Inferior parietal cortex (tissue), 1 donor: ENCODE data around the gene NELFB.

Experiments used
- DNase-seq: peaks from one replicate; pipeline ENCODE4 v3.0.0-alpha.2; 2016; ENCODE audit errors: extremely low spot score

The NELFB gene

GRCh38 chr9:137303151-137303892, 48.2 kb downstream of the NELFB start:
- no peak for DNase-seq

GRCh38 chr9:137303893-137304382, 48.8 kb downstream of the NELFB start:
- DNase-seq = no peak

- no peak for DNase-seq
Observed at GRCh38 chr9:137304383-137305059, 49.4 kb downstream of the NELFB start.

GRCh38 chr9:137305060-137305797, 50.1 kb downstream of the NELFB start:
- DNase-seq = no peak

GRCh38 chr9:137305798-137306065, 50.6 kb downstream of the NELFB start:
- no peak for DNase-seq

GRCh38 chr9:137306066-137306849, 51.1 kb downstream of the NELFB start:
- DNase-seq = no peak

GRCh38 chr9:137306850-137307254, 51.7 kb downstream of the NELFB start:
- no peak for DNase-seq

- no peak for DNase-seq
Observed at GRCh38 chr9:137307255-137308056, 52.3 kb downstream of the NELFB start.

- no peak for DNase-seq
Observed at GRCh38 chr9:137308057-137308619, 53.0 kb downstream of the NELFB start.

GRCh38 chr9:137309368-137310188, 54.5 kb downstream of the NELFB start:
- DNase-seq = no peak

- DNase-seq = no peak
Observed at GRCh38 chr9:137310189-137311052, 55.3 kb downstream of the NELFB start.

GRCh38 chr9:137311171-137311985, 56.3 kb downstream of the NELFB start:
- DNase-seq = no peak

- no peak for DNase-seq
Observed at GRCh38 chr9:137311986-137312851, 57.1 kb downstream of the NELFB start.

- DNase-seq = no peak
Observed at GRCh38 chr9:137312852-137313325, 57.8 kb downstream of the NELFB start.

GRCh38 chr9:137313326-137313936, 58.3 kb downstream of the NELFB start:
- DNase-seq = no peak

GRCh38 chr9:137313956-137314560, 58.9 kb downstream of the NELFB start:
- DNase-seq = no peak
